HG03108 (cell line): ENCODE data around the gene CPSF4L.

Source experiments
- ATAC-seq: cut with Tn5 transposase; IDR thresholded peaks from one replicate; pipeline ENCODE4 v1.9.1; 2021; ENCODE audit warnings: moderate library complexity; ENCODE audit not compliant: unreplicated experiment

Gene CPSF4L

GRCh38 chr17:73205459-73205961 lies 56.2 kb downstream of the CPSF4L start:
- ATAC-seq = no peak

GRCh38 chr17:73203788-73204479 lies 57.7 kb downstream of the CPSF4L start:
- ATAC-seq = no peak

DNA sequence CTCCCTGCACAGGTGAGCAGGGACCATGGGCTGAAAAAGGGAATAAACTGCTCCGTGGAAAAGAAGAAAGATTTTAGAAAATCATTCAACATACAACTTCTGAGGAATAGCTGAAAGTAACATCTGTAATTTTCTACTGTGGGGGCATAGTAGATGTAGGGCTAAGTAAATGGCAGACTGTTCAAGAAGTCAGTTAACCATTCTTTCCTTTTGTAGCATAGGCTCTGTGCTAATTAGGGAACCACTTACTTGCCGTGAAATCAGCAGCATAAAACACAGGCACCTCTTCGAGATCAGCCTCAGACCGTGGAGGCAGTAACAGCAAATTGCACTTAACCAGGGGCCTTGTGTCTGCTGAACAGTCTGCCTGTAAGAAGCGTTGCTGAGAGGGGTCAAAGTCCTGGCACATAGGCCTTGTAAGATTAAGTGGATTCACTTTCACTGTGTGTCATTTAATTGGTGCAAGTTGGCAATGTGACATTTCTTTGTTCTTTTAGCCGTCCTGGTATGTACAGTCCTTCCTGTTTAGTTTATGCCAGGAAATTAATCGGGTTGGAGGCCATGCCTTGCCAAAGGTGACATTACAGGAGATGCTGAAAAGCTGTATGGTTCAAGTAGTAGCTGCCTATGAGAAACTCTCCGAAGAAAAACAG lies 58.4 kb downstream of the CPSF4L start:
- no peak for ATAC-seq

DNA sequence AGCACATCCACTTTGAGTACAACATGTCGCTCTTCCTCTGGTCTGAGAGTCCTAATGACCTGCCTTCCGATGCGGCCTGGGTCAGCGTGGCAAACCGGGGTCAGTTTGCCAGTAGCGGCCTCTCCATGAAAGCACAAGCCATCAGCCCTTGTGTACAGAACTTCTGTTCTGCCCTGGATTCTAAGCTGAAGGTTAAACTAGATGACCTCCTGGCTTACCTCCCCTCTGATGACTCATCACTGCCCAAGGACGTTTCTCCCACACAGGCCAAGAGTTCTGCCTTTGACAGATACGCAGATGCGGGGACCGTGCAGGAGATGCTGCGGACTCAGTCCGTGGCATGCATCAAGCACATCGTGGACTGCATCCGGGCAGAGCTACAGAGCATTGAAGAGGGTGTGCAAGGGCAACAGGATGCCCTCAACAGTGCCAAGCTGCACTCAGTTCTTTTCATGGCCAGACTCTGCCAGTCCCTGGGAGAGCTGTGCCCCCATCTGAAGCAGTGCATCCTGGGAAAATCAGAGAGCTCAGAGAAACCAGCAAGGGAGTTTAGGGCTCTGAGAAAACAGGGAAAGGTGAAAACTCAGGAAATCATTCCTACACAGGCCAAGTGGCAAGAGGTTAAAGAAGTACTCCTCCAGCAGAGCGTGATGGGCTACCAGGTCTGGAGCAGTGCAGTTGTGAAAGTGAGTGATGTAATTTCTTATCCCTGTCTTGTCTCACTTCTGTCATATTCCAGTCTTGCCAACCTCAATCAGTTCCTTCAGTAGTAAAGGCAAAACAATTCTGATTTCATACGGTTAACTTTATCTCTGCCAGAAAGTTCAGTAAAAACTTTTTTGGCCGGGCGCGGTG lies 60.2 kb downstream of the CPSF4L start:
- no peak for ATAC-seq

DNA sequence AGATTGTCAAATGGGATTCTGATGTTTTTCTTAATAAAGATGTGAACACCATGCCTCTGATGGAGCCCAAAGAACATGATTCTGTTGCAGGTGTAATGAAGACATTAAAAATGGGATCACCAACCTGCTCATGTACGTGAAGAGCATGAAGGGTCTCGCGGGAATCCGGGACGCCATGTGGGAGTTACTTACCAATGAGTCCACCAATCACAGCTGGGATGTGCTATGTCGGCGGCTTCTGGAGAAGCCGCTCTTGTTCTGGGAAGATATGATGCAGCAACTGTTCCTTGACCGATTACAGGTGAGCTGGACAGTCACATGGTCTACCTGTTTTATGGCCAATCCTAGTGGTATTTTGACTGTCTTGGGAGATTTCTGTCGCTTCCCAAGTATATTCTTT lies 61.2 kb downstream of the CPSF4L start:
- ATAC-seq = no peak

GRCh38 chr17:73199751-73200317 lies 61.8 kb downstream of the CPSF4L start:
- ATAC-seq = no peak

GRCh38 chr17:73198930-73199260 lies 62.8 kb downstream of the CPSF4L start:
- no peak for ATAC-seq
